ENCODE results near the gene PPP1R16B.

DNA sequence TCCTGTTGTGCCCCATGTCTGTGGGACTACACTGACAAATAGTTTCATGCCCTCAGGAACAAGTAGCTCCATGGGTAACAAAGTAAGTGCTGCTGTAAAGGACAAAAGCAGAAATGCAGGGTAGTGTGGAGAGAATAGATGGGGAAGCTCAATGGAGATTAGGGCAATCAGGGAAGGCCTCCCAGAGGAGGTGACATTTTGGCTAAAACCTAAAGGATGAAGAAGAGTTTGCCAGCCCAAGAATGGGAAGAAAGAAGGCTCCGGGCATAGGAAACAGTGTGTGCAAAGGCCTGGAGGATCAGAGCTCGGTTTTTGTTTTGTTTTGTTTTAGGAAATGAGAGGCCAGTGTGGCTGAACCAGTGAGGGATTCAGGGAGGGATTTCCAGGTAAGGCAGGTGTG, 77.1 kb downstream of the PPP1R16B start:
- TF ChIP-seq, protein P1, sequence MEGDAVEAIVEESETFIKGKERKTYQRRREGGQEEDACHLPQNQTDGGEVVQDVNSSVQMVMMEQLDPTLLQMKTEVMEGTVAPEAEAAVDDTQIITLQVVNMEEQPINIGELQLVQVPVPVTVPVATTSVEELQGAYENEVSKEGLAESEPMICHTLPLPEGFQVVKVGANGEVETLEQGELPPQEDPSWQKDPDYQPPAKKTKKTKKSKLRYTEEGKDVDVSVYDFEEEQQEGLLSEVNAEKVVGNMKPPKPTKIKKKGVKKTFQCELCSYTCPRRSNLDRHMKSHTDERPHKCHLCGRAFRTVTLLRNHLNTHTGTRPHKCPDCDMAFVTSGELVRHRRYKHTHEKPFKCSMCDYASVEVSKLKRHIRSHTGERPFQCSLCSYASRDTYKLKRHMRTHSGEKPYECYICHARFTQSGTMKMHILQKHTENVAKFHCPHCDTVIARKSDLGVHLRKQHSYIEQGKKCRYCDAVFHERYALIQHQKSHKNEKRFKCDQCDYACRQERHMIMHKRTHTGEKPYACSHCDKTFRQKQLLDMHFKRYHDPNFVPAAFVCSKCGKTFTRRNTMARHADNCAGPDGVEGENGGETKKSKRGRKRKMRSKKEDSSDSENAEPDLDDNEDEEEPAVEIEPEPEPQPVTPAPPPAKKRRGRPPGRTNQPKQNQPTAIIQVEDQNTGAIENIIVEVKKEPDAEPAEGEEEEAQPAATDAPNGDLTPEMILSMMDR (IDR thresholded peaks at IDR 0.05) = no peak
- no peak for TF ChIP-seq POLR2A (IDR thresholded peaks at IDR 0.05)
- no peak for TF ChIP-seq EP300 (IDR thresholded peaks at IDR 0.05)

Measured in ovary (tissue), 3 donors.